Upper lobe of left lung (tissue), 4 donors: ENCODE data around the gene SELENOP.
A peak's percentile ranks its signal among the peaks of the same experiment; 100 is the strongest.

Source experiments
- CTCF ChIP-seq, 6 experiments: fragments of 450-650 bp in 4 of 6; fragments of 200-600 bp in 2 of 6; sonication (generic) in 2 of 6; IDR thresholded peaks; one replicate each; pipeline ENCODE4 v1.5.1; 2016 to 2019; ENCODE audit warnings: antibody characterized with exemption in 6 of 6
- EP300 ChIP-seq, 4 donors: sonication (generic); formaldehyde crosslinking; IDR thresholded peaks; one replicate each; pipeline ENCODE4 v1.5.1; 2017; ENCODE audit warnings: antibody characterized with exemption in 4 of 4, control low read depth in 2 of 4
- POLR2A ChIP-seq, 4 donors: fragments of 450-650 bp; IDR thresholded peaks; one replicate each; pipeline ENCODE4 v1.5.1; 2016 to 2017; ENCODE audit warnings: antibody characterized with exemption in 4 of 4, mild to moderate bottlenecking in 2 of 4
- POLR2AphosphoS5 ChIP-seq, 2 donors: sonication (generic); formaldehyde crosslinking; IDR thresholded peaks; one replicate each; pipeline ENCODE4 v1.5.1; 2017; ENCODE audit warnings: antibody characterized with exemption in 2 of 2

GRCh38 chr5:42825422-42826148 lies 13.9 kb upstream of the SELENOP start:
- TF ChIP-seq CTCF (IDR thresholded peaks at IDR 0.05) (no peak), POLR2A (IDR thresholded peaks at IDR 0.05) (peak in 1 of 4 donors; percentile 11), POLR2AphosphoS5 (IDR thresholded peaks at IDR 0.05) (peak in 1 of 2 donors; percentile 30), EP300 (IDR thresholded peaks at IDR 0.05) (no peak)
